HepG2 (cell line): ENCODE data around the gene RNPEPL1. TPM values are rescaled to one million over a fixed set of nuclear protein-coding genes. Genes with fewer than 3 reads are reported as not detected.

ENCODE experiments used
- ATM ChIP-seq: fragments of 450-650 bp; IDR thresholded peaks from 2 replicates; pipeline ENCODE4 v1.7.1; 2017; ENCODE audit warnings: mild to moderate bottlenecking, borderline replicate concordance
- BATF2 ChIP-seq: sonication (generic); formaldehyde crosslinking; IDR thresholded peaks from 2 replicates; pipeline ENCODE4 v1.8.0; 2022; ENCODE audit warnings: mild to moderate bottlenecking, missing genetic modification reagents, moderate library complexity
- CBX1 ChIP-seq: IDR thresholded peaks from one replicate; pipeline ENCODE4 v1.6.1; 2016; ENCODE audit warnings: antibody characterized with exemption, low read depth
- CCDC6 ChIP-seq: sonication (generic); formaldehyde crosslinking; IDR thresholded peaks from 2 replicates; pipeline ENCODE4 v1.8.1; 2022; ENCODE audit warnings: mild to moderate bottlenecking, missing genetic modification reagents, moderate library complexity
- CEBPZ ChIP-seq: IDR thresholded peaks from 2 replicates; pipeline ENCODE4 v1.6.1; 2012; ENCODE audit warnings: low read length, improper control_type of control experiment
- CTCF ChIP-seq: sonication (generic); formaldehyde crosslinking; IDR thresholded peaks from 2 replicates; pipeline ENCODE4 v1.5.0; 2020; ENCODE audit warnings: mild to moderate bottlenecking, missing genetic modification reagents, moderate library complexity
- DMAP1 ChIP-seq: IDR thresholded peaks from 2 replicates; pipeline ENCODE4 v1.6.1; 2016
- EED ChIP-seq: sonication (generic); formaldehyde crosslinking; IDR thresholded peaks from 2 replicates; pipeline ENCODE4 v1.5.0; 2020; ENCODE audit warnings: mild to moderate bottlenecking, missing genetic modification reagents
- FOXO1 ChIP-seq: sonication (generic); formaldehyde crosslinking; IDR thresholded peaks from 2 replicates; pipeline ENCODE4 v1.4.0; 2020; ENCODE audit warnings: missing genetic modification reagents
- MYNN ChIP-seq: sonication (generic); formaldehyde crosslinking; IDR thresholded peaks from 2 replicates; pipeline ENCODE4 v1.4.0; 2020; ENCODE audit warnings: mild to moderate bottlenecking, low read depth, missing genetic modification reagents
- NAIF1 ChIP-seq: sonication (generic); formaldehyde crosslinking; IDR thresholded peaks from 2 replicates; pipeline ENCODE4 v1.5.0; 2020; ENCODE audit warnings: mild to moderate bottlenecking, missing genetic modification reagents, borderline replicate concordance
- NONO ChIP-seq, 2 experiments: fragments of 450-650 bp in 1 of 2; sonication (generic) in 1 of 2; formaldehyde crosslinking in 1 of 2; IDR thresholded peaks in 1 of 2; conservative IDR thresholded peaks in 1 of 2; 2 replicates each; pipeline versions ENCODE4 v1.6.1 to v1.8.0; 2017 to 2022; ENCODE audit warnings: mild to moderate bottlenecking in 1 of 2, missing genetic modification reagents in 1 of 2, moderate library complexity in 1 of 2
- PHB2 ChIP-seq: fragments of 450-650 bp; IDR thresholded peaks from 2 replicates; pipeline ENCODE4 v1.6.1; 2018; ENCODE audit not compliant: partially characterized antibody
- PHF8 ChIP-seq: sonication (generic); formaldehyde crosslinking; IDR thresholded peaks from 2 replicates; pipeline ENCODE4 v1.5.0; 2020; ENCODE audit warnings: missing genetic modification reagents
- POLR2G ChIP-seq: fragments of 200-400 bp; formaldehyde crosslinking; IDR thresholded peaks from 2 replicates; pipeline ENCODE4 v1.6.1; 2018; ENCODE audit warnings: mild to moderate bottlenecking, low read depth, low read length, moderate library complexity
- SP4 ChIP-seq: sonication (generic); formaldehyde crosslinking; IDR thresholded peaks from 2 replicates; pipeline ENCODE4 v1.8.1; 2023; ENCODE audit warnings: mild to moderate bottlenecking, missing genetic modification reagents
- SPEN ChIP-seq: sonication (generic); formaldehyde crosslinking; IDR thresholded peaks from 2 replicates; pipeline ENCODE4 v1.5.1; 2020; ENCODE audit warnings: low read depth, mild to moderate bottlenecking, missing genetic modification reagents
- TFAP4 ChIP-seq: sonication (generic); IDR thresholded peaks from 2 replicates; pipeline ENCODE4 v1.6.1; 2016; ENCODE audit warnings: low read depth, borderline replicate concordance
- ZEB1 ChIP-seq: IDR thresholded peaks from 2 replicates; pipeline ENCODE4 v1.6.1; 2012; ENCODE audit warnings: mild to moderate bottlenecking, low read depth, inconsistent platforms; ENCODE audit not compliant: insufficient replicate concordance
- ZNF138 ChIP-seq: sonication (generic); formaldehyde crosslinking; IDR thresholded peaks from 2 replicates; pipeline ENCODE4 v1.5.0; 2020; ENCODE audit warnings: mild to moderate bottlenecking, low read depth, missing genetic modification reagents
- ZNF335 ChIP-seq: sonication (generic); formaldehyde crosslinking; IDR thresholded peaks from 2 replicates; pipeline ENCODE4 v1.4.0; 2020; ENCODE audit warnings: missing genetic modification reagents
- ZNF678 ChIP-seq: sonication (generic); formaldehyde crosslinking; IDR thresholded peaks from 2 replicates; pipeline ENCODE4 v1.4.0; 2020; ENCODE audit warnings: mild to moderate bottlenecking, missing genetic modification reagents
- ZNF713 ChIP-seq: sonication (generic); formaldehyde crosslinking; IDR thresholded peaks from 2 replicates; pipeline ENCODE4 v1.4.0; 2020; ENCODE audit warnings: mild to moderate bottlenecking, missing genetic modification reagents
- ZNF790 ChIP-seq: sonication (generic); formaldehyde crosslinking; IDR thresholded peaks from 2 replicates; pipeline ENCODE4 v1.8.0; 2022; ENCODE audit warnings: missing genetic modification reagents, mild to moderate bottlenecking, borderline replicate concordance
- polyA plus RNA-seq, 8 experiments: library from polyadenylated mRNA; depleted of rRNA in 3 of 8; stranded (reverse) in 7 of 8; unstranded in 1 of 8; fragments of >200 nt; fragmentation: Illumina TruSeq in 4 of 8; extraction: Trizol in 4 of 8; gene quantifications; 2 replicates each; pipeline versions ENCODE4 v1.2.1 to v1.2.3, GENCODE V29; 2011 to 2016; ENCODE audit warnings: low read depth in 4 of 8, missing spikeins in 1 of 8, mixed read lengths in 1 of 8; ENCODE audit not compliant: insufficient read depth in 1 of 8
- total RNA-seq, 5 experiments: library from RNA; depleted of rRNA; stranded (reverse); fragments of >200 nt; fragmentation: Illumina TruSeq; extraction: Trizol; gene quantifications; 2 replicates each; pipeline ENCODE4 v1.2.3, GENCODE V29; 2016; ENCODE audit warnings: low read depth in 1 of 5

The RNPEPL1 gene
- total and polyA plus RNA-seq, 2 of the 13 experiments (the other 11 are each of a cell fraction or from before 2014, with no cell fraction given): 13.0 to 18.0 TPM

- TF ChIP-seq CEBPZ (no peak), CTCF (peak; percentile 45), POLR2G (peak; percentile 59), DMAP1 (peak; percentile 69; the same call in 1 of the 2 replicates), NONO (IDR thresholded peaks at IDR 0.05) (no peak), NONO (CRISPR knock-in tag; conservative IDR thresholded peaks at IDR 0.05) (peak; percentile 87), PHF8 (CRISPR knock-in tag) (peak; percentile 65; the same call in 1 of the 2 replicates), CCDC6 (no peak), ZNF713 (CRISPR knock-in tag) (no peak), TFAP4 (peak; percentile 63; the same call in 1 of the 2 replicates), MYNN (CRISPR knock-in tag) (no peak), ZNF790 (CRISPR knock-in tag) (no peak; the same call in 1 of the 2 replicates), ZNF138 (no peak), ZEB1 (peak; percentile 46), EED (no peak; the same call in 1 of the 2 replicates), ATM (no peak), NAIF1 (CRISPR knock-in tag) (no peak), ZNF335 (CRISPR knock-in tag) (peak; percentile 41; the same call in 1 of the 2 replicates), BATF2 (CRISPR knock-in tag) (no peak), SP4 (CRISPR knock-in tag) (peak; percentile 60), PHB2 (no peak), FOXO1 (CRISPR knock-in tag) (peak; percentile 65), SPEN (peak; percentile 70; the same call in 1 of the 2 replicates), CBX1 (peak; percentile 75), ZNF678 (CRISPR knock-in tag) (no peak)
Observed at GRCh38 chr2:240626531-240627300, 58.4 kb downstream of the RNPEPL1 start (continued).
